A549 treated with AZD9567 at 1 μM for 4 hours (cell line): ENCODE measurements around the gene KANK4. TPM values are rescaled to one million over a fixed set of nuclear protein-coding genes. Genes with fewer than 3 reads are reported as not detected.

ENCODE experiments used
- total RNA-seq: library from RNA; stranded (reverse); fragments of 200-300 nt; extraction: Qiagen RNA extraction; gene quantifications from 5 replicates; pipeline ENCODE4 v1.2.3, GENCODE V29; 2022; ENCODE audit not compliant: insufficient read depth

Gene KANK4
- total RNA-seq = 0.17 to 0.30 TPM (median 0.24 TPM) in 4 of 5 replicates, not detected in the other

GRCh38 chr1:62318756-62319544, at the start of gene KANK4:
TSS of gene KANK4 (minus strand) at chr1:62319434. CDS start at chr1:62281564, 37,870 bp downstream.

GRCh38 chr1:62194651-62195544, 124.3 kb downstream of the KANK4 start, which contains the start of gene L1TD1:
TSS of gene L1TD1 (plus strand) at chr1:62194849. CDS start at chr1:62206629, 11,780 bp downstream.

Other genes with a start within 250 kb of the KANK4 start
- gene L1TD1, start 124.6 kb downstream of the KANK4 start, total RNA-seq = not detected in 5 replicates
- 19.7 to 29.6 TPM (median 23.0 TPM) in 5 replicates for gene USP1, start 117.6 kb upstream of the KANK4 start, total RNA-seq